PC-9 (cell line): ENCODE data around the gene PTCD1.

ENCODE experiments used
- CTCF ChIP-seq: fragments of 200-600 bp; sonication (generic); conservative IDR thresholded peaks from 2 replicates; pipeline ENCODE4 v1.6.1; 2017; ENCODE audit warnings: mixed run types, antibody characterized with exemption, mild to moderate bottlenecking, moderate library complexity
- EZH2 ChIP-seq: fragments of 200-600 bp; sonication (generic); IDR thresholded peaks from 2 replicates; pipeline ENCODE4 v1.8.0; 2017; ENCODE audit warnings: antibody characterized with exemption, low read depth

GRCh38 chr7:99396418-99397296 lies 41.9 kb downstream of the PTCD1 start:
- TF ChIP-seq CTCF (no peak), EZH2 (no peak)
